HG02759 (cell line): Measurements from ENCODE around the gene MRTFA.
A peak's percentile ranks its signal among the peaks of the same experiment; 100 is the strongest.
"Not testable (repeated sequence)": the region's sequence is repeated elsewhere in the genome, so short reads cannot be mapped to it uniquely, and the experiment has no call there.

Source experiments
- ATAC-seq: cut with Tn5 transposase; IDR thresholded peaks from one replicate; pipeline ENCODE4 v1.9.1; 2021; ENCODE audit warnings: mild to moderate bottlenecking, moderate library complexity; ENCODE audit not compliant: unreplicated experiment

The MRTFA gene

GRCh38 chr22:40598712-40599111, 37.8 kb downstream of the MRTFA start:
- ATAC-seq: not testable (repeated sequence)

GRCh38 chr22:40597526-40598430, 38.7 kb downstream of the MRTFA start:
- ATAC-seq: no peak

GRCh38 chr22:40595497-40596234, 40.9 kb downstream of the MRTFA start:
- no peak for ATAC-seq

- no peak for ATAC-seq
These were observed 41.6 kb downstream of the MRTFA start for GRCh38 chr22:40594924-40595323.

DNA sequence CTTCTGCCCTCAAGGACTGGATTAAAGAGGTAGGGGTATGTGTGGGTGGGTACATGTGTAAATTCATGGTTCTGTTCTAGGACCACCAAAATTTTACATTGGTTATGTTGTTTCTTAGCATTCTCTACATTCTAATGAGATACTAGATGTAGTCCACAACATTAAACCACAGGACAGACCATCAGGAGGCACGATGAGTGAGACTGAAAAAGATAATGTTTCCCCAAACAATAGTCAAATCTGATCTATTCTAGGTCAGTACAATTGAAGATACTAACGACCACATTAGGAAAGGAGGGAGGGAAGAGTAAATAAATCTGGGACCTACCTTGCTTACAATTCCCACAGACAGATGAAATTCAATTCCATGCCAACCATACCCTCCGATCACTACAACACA, 42.2 kb downstream of the MRTFA start:
- ATAC-seq: no peak

DNA sequence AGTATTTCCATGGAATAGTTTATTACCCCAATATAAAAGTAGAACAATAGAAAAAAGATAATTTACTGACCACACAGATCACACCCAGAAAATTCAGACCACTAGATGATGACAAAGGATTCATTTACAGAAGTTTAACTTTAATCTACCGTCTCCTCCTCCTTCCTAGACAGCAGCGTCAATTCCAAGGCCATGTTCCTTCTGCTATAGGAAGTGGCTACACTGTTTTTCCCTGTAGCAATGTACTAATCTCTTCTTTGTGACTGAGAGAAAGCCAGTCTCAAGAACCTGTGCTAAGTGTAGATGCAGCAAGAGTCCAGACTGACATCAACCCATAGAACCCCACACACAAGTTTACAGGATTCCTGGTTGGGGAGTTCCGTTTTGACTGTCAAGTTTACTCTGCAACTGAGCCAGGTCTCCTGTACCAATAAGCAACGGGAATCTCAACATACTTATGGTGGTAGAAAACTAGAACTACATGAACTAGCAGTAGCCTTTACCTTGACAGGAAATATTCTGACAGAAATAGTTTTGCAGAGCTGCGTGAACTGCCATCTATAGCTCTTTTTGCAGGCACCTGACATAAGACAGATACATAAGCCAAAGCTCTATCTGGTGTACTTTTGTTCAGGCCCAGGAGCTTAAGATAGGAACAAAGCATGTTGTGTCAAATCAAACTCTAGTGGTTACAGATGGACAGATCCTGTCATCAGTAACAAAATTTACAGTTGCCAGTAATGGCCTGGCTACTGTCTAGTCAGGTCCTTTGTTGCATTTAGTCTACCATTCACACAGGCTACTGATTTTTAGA, 42.9 kb downstream of the MRTFA start:
- ATAC-seq: peak; percentile 55

DNA sequence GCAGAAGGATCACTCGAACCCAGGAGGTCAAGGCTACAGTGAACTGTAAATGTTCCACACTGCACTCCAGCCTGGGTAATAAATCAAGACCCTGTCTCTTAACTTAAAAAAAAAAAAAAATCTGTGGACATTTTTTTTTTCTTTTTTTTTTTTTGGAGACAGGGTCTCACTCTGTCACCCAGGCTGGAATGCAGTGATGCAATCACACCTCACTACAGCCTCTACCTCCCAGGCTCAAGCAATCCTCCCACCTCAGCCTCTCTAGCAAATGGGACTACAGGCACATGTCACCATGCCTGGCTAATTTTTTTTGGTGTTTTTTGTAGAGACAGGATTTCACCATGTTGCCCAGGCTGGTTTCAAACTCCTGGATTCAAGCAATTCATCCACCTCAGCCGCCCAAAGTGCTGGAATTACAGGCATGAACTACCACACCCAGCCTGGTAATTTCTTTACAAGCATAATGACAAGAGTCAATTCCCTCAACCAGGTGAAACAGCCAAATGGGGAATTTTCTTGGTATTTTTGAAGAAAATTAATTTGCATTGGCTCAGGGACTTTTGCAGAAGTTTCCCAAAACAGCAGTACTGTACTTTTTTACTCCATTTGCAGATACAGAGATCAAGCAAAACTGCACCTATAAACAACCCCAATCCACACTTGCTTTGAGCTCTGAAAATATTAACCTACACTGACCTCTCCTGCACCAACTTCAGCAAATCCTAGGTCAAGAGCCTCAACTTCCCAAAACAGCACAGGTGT, 44.0 kb downstream of the MRTFA start:
- ATAC-seq: no peak

- ATAC-seq: no peak
These were observed 47.8 kb downstream of the MRTFA start for GRCh38 chr22:40588726-40589125.

DNA sequence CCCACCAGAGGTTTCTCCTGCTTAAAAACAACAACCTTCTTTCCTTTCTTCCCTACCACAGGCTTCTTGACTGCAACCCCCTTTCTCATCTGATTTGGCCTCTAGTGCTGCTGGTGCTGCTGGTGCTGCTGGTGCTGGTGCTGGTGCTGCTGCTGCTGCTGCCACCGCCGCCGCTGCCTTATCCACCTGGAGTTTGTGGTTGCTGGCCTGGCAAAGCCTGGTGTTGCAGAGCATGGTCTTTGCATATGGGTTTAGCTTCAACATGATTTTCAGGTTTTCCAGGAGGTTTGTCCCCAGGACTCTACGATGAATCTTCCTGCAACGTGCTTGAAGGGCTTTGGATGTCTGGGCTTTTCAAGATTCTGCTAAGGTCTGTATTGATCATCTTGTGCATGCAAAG, 49.7 kb downstream of the MRTFA start:
- ATAC-seq: no peak

DNA sequence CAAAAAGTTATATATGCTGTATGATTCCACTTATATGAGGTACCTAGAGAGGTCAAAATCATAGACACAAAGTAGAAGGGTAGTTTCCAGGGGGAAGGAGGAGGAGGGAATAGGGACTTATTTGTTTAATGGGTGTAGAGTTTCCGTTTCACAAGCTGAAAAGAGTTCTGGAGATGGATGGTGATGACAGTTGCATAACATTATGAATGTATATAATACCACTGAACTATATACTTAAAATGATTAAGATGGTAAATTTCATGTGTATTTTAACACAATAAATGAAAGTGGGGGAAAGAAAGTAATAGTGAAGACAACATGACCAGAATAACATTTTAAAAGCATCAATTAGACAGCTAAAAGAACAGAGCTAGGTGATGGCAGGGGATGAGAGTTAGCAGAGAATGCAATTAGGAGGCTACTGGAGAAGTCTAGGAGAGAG, 51.2 kb downstream of the MRTFA start:
- ATAC-seq: no peak

- not testable (repeated sequence) for ATAC-seq
These were observed 51.8 kb downstream of the MRTFA start for GRCh38 chr22:40584766-40585165.

DNA sequence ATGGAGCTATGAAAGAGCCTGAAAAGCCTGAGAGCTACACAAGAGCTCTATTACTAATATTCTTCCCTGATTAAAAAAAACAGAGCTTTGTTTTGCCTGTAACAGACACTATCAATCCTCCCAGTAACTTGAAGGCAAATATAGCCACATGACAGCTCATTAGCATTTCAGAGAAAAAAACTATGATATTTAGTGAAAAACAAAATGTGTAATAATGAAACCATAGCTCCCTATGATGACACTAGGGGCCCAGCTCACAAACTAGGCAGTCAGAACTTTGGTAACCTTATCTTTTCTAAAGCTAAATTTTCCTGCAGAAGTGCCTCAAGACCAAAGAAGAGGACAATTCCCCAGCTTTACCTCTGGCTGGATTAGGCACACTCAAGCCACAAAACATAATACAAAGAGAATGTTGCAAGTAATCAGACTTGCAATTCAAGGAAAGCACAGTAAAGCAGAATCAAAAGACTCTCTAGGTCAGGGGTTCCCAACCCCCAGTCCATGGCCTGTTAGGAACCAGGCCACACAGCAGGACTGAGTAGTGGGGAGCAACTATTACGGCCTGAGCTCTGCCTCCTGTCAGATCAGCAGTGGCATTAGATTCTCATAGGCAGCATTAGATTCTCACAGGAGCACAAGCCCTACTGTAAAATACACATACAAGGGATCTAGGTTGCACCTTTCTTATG, 53.3 kb downstream of the MRTFA start:
- no peak for ATAC-seq

- ATAC-seq: no peak
These were observed 54.5 kb downstream of the MRTFA start for GRCh38 chr22:40582063-40582462.

GRCh38 chr22:40580631-40581030, 55.9 kb downstream of the MRTFA start:
- no peak for ATAC-seq

- no peak for ATAC-seq
These were observed 58.3 kb downstream of the MRTFA start for GRCh38 chr22:40578171-40578570.

DNA sequence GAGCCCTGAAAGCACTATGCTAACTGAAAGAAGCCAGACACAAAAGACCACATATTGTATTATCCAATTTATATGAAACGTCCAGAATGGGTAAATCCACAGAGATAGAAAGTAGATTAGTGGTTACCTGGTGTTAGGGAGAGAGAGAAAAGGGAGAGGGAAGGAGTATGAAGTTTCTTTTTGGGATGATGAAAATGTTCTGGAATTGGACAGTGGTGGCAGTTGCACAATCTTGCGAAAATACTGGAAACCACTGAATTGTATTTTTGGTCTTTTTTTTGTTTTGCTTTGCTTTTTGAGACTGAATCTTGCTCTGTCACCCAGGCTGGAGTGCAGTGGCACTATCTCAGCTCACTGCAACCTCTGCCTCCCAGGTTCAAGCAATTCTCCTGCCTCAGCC, 63.5 kb downstream of the MRTFA start:
- ATAC-seq: no peak

GRCh38 chr22:40571887-40572286, 64.6 kb downstream of the MRTFA start:
- no peak for ATAC-seq

- ATAC-seq: no peak
These were observed 68.7 kb downstream of the MRTFA start for GRCh38 chr22:40567626-40568328.

GRCh38 chr22:40567106-40567505, 69.4 kb downstream of the MRTFA start:
- no peak for ATAC-seq
